GM19351 (cell line): ENCODE data around the gene LHX6.

Experiments used
- ATAC-seq: cut with Tn5 transposase; IDR thresholded peaks from one replicate; pipeline ENCODE4 v1.9.1; 2021; ENCODE audit warnings: mild to moderate bottlenecking, moderate library complexity; ENCODE audit not compliant: unreplicated experiment

Gene LHX6

GRCh38 chr9:122216798-122217418 lies 11.8 kb downstream of the LHX6 start:
- no peak for ATAC-seq

DNA sequence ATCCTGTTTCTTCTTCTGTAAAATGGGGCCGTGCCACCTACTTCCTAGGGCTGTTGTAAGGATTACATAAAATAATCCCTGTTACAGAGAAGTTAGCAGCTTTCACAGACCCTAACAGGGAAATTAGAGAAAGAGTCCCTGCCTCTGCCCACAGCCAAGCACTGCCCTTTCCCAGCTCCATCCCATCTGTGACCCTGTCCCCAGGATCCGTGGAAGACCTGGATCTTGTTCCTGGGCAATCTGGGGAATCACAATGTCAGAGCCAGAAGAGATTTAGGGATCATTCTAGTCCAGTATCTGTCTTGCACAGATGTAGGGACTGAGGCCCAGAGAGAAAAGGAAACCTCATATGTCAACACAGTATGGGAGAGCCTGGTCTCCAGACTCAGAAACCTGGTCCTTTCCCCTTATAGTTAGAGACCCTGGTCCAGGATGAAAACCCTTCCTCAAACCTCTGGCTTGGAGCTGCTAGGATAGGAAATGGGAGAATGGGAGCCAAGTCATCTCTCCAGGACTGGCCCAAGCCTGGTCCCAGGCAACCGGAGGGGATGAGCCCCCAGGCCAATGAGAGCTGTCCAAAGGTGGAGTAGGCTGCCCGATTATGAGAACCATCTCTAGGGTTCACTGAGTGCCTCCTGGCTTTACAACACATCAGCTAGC lies 12.5 kb downstream of the LHX6 start:
- ATAC-seq, result no peak

GRCh38 chr9:122215663-122216062 lies 13.1 kb downstream of the LHX6 start:
- ATAC-seq, result no peak

- ATAC-seq, result no peak
Observed at GRCh38 chr9:122214507-122214906, 14.2 kb downstream of the LHX6 start.

DNA sequence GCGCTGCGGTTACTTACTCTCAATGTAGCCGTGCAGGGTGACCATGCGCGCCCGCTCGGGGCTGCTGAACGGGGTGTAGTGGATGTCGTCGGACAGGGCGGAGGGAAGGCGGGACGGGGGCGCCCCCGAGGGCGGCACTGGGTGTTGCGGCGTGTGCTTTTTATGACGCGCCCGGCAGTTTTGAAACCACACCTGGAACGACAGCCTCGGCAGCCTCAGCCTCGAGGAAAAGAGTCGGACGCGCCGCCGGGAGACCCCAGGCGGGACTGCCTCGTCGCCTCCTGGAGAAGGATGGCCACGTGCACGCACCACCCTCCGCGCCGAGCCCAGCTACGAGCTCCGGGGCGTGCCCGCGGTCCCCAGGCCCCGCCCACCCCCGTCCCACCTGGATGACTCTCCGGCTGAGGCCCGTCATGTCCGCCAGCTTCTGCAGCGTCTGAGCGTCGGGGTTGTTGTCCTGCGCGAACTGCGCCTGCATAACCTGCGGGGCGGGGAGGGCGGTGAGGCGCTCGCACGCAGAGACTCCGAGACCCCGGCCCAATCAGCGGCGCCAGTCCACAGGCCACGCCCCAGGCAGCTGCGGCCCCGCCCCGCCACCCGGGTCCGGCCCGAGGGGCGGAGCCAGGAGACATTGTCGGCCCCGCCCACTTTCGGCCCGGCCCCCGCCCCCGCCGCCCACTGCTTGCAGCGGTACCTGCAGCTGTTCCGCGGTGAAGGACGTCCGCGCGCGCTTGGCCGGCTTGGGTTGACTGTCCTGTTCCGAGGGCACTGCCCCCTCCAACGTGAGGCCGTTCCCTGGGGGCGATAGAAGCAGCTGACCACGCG lies 15.0 kb downstream of the LHX6 start:
- ATAC-seq, result peak; percentile 73

DNA sequence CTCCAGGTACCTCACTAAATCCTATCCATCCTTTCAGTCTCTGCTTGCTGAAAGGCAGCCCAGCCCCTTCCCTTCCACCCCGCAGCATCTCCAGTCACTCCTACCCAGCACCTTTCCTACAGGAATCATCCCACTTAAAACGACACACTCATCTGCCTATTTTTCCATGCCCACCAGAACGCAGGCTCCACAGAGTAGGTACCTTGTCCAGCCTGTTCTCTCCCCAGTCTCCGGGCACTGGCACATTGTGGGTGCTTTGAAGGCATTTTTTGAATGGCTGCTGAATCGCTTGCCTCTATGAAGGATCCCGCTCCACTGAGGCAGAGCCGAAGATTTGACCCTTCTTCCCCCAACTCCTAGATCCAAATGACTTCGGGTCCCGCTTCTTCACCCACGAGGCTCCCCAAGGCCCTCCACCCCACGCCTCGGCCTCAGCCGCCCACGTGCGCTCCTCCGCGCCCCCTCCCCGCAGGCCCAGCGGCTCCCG lies 15.6 kb downstream of the LHX6 start:
- ATAC-seq, result no peak

DNA sequence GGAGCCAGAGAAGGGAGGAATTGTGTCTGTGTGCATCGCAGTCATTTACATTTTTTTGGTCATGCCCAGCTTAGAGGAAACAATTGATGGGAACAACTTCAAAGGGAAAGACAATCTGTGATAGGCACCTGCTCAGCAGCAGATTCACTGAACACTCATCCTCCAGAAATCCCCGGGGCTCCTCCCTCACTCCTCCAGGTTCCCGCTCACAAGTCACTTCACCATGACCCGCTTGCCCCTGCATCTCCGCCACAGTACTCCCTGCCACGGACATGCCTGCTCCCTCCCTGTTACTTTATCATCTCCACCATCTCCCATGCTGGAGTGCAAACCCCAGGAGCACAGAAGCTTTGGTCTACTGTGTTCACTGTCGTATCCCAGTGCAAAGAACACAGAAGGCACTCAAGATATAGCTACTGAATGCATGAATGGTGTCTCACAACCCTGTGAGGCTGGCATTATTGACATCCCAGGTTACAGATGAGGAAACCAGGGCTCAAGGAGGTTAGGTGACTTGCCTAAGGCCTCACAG lies 16.2 kb downstream of the LHX6 start:
- no peak for ATAC-seq

DNA sequence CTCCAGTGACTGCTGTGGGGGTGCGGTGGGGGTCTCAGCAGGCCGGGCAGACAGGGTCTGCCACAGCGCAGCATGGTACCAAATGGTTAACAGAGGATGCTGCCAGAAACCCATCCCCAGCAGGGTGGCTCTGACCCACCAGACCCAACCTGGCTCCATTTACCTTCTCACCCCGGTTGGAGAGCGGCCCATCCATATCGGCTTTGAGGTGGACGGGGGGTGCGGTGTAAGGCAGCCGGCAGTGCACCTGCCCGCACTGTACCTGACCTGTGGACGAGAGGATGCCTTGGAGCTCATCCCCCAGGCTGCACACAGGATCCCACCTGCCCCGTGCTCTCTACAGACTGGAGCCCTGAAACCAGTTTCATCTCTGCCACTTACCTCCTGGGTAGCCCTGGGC lies 19.3 kb downstream of the LHX6 start:
- ATAC-seq, result no peak

- ATAC-seq, result no peak
Observed at GRCh38 chr9:122207096-122207495, 21.7 kb downstream of the LHX6 start.

- ATAC-seq, result no peak
Observed at GRCh38 chr9:122206118-122207046, 22.4 kb downstream of the LHX6 start.

DNA sequence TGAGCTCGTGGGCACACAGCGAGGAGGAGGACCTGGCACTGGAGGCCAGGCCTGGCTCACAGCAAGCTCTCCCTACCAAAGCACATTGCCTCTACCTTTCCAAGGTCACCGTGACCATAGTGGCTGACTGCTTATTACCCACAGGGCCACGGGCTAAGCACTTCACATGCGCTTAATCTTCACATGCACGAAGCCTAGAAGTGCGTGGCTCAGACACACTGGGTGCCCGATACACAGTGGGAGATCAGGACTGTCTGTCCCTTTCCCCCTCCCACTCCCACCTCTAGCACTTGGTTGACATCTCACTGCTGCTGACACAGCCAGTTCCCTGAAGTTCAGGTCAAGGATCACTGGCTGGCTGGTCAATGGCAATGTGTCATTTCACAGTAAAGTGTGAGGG lies 23.6 kb downstream of the LHX6 start:
- no peak for ATAC-seq

DNA sequence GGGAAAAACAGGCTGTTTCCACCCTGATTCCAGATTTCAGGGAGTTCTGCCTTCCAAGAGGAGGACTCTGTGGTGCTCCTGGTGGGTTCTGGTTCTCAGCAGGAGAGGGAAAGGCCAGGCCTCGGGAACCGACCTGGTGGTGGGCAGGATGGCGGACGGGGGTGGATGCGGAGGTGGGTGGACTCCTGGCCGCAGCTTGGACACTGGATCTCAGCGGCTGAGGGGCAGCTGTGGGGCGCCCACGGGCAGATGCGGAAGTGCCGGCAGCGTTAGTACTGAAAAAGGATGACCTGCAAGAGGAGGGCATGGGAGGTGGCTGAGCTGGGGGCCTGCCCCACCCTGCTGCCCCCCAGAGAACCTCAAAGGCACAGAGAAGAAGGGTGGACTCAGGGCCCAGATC lies 24.3 kb downstream of the LHX6 start:
- ATAC-seq, result no peak

- ATAC-seq, result no peak
Observed at GRCh38 chr9:122204055-122204454, 24.7 kb downstream of the LHX6 start.

- ATAC-seq, result no peak
Observed at GRCh38 chr9:122202111-122202510, 26.6 kb downstream of the LHX6 start.

- ATAC-seq, result no peak
Observed at GRCh38 chr9:122201641-122202040, 27.1 kb downstream of the LHX6 start.

- no peak for ATAC-seq
Observed at GRCh38 chr9:122200960-122201595, 27.7 kb downstream of the LHX6 start.

- ATAC-seq, result no peak
Observed at GRCh38 chr9:122197882-122198281, 30.9 kb downstream of the LHX6 start.

GRCh38 chr9:122197426-122197825 lies 31.3 kb downstream of the LHX6 start:
- no peak for ATAC-seq

GRCh38 chr9:122195875-122196274 lies 32.9 kb downstream of the LHX6 start:
- no peak for ATAC-seq

GRCh38 chr9:122193651-122194050 lies 35.1 kb downstream of the LHX6 start:
- ATAC-seq, result no peak
